SHP77 treated with DMSO at 0.1 percent for 48 hours (cell line): ENCODE measurements around the gene ACOT6.
"Not testable (repeated sequence)": the region's sequence is repeated elsewhere in the genome, so short reads cannot be mapped to it uniquely, and the experiment has no call there.

Experiments used
- DNase-seq: peaks from one replicate; lab custom pipeline; 2025; lab: John Stamatoyannopoulos, UW

The ACOT6 gene, protein sequence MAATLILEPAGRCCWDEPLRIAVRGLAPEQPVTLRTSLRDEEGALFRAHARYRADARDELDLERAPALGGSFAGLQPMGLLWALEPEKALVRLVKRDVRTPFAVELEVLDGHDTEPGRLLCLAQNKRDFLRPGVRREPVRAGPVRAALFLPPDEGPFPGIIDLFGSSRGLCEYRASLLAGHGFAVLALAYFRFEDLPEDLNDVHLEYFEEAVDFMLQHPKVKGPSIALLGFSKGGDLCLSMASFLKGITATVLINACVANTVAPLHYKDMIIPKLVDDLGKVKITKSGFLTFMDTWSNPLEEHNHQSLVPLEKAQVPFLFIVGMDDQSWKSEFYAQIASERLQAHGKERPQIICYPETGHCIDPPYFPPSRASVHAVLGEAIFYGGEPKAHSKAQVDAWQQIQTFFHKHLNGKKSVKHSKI

GRCh38 chr14:73612339-73613045 is at the start of gene ACOT6:
TSS of gene ACOT6 (plus strand) at chr14:73612517. CDS start at chr14:73612572, 55 bp downstream.
- DNase-seq = no peak

DNA sequence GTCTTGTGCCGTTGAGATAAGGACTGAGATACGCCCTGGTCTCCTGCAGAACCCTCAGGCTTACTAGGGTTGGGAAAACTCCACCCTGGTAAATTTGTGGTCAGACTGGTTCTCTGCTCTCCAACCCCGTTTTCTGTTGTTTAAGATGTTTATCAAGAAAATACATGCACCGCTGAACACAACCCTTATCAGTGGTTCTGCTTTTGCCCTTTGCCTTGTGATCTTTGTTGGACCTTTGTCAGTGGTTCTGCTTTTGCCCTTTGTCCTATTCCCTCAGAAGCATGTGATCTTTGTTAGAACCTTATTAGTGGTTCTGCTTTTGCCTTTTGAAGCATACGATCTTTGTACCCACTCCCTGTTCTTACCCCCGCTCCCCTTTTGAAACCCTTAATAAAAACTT is 49.6 kb upstream of the ACOT6 start:
- DNase-seq = not testable (repeated sequence)

DNA sequence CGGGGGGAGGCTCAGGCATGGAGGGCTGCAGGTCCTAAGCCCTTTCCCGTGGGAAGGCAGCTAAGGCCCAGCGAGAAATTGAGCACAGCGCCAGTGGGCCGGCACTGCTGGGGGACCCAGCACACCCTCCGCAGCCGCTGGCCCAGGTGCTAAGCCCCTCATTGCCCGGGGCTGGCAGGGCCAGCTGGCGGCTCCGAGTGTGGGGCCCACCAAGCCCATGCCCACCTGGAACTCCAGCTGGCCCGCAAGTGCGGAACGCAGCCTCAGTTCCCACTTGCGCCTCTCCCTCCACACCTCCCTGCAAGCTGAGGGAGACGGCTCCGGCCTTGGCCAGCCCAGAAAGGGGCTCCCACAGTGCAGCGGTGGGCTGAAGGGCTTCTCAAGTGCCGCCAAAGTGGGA is 45.9 kb upstream of the ACOT6 start:
- not testable (repeated sequence) for DNase-seq

DNA sequence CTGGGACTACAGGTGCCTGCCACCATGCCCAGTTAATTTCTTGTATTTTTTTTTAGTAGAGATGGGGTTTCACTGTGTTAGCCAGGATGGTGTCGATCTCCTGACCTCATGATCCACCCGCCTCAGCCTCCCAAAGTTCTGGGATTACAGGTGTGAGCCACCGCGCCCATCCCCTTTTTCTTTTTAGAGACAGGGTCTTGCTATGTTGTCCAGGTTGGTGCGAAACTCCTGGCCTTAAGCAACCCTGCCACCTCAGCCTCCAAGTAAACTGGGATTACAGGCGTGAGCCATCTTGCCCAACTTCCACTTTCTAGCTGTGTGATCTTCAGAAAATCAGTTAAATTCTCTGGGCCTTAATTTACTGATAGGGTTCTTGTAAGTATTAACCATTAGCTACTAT is 45.4 kb upstream of the ACOT6 start:
- DNase-seq = not testable (repeated sequence)

GRCh38 chr14:73567358-73567757 is 45.0 kb upstream of the ACOT6 start:
- DNase-seq = no peak

- no peak for DNase-seq
These were observed 44.1 kb upstream of the ACOT6 start for GRCh38 chr14:73567951-73568885.

- not testable (repeated sequence) for DNase-seq
These were observed 43.5 kb upstream of the ACOT6 start for GRCh38 chr14:73568886-73569184.

DNA sequence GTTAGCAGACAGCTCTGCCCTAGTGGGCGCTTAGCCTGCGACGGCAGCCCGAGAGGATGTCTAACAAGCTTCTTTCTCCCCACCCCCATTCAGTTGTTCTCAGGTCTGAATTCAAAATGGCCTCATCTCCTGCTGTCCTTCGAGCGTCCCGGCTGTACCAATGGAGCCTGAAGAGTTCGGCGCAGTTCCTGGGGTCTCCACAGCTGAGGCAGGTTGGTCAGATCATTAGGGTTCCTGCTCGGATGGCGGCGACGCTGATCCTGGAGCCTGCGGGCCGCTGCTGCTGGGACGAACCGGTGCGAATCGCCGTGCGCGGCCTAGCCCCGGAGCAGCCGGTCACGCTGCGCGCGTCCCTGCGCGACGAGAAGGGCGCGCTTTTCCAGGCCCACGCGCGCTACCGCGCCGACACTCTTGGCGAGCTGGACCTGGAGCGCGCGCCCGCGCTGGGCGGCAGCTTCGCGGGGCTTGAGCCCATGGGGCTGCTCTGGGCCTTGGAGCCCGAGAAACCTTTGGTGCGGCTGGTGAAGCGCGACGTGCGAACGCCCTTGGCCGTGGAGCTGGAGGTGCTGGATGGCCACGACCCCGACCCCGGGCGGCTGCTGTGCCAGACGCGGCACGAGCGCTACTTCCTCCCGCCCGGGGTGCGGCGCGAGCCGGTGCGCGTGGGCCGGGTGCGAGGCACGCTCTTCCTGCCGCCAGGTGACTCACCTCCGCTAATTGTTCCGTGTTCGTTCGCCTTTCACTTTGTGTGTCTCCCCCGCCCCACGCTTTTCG is 42.9 kb upstream of the ACOT6 start, which contains the start of gene ACOT2:
Gene ACOT2 (plus strand): TSS at position 29 of the 774 bp plus-strand sequence. CDS start 28 bp downstream, at position 57.
- peak; percentile 42 for DNase-seq

- DNase-seq = peak; percentile 10
These were observed 41.4 kb upstream of the ACOT6 start for GRCh38 chr14:73570913-73571312.

DNA sequence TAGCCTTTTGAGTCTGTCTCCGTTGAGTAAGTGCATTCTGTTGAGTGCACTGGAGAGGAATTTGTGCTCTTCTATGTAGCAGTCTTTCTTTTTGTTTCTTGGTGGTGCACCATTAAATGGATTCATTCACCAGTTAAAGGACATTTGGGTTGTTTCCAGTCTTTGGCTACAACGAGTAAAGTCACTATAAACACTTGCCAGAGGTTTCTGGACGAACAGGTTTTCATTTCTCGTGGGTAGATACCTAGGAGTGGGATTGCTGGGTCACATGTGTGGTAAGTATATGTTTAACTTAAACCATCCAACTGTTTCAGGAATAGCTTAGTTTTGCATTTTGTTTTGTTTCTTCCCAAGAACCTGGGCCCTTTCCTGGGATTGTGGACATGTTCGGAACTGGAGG is 39.3 kb upstream of the ACOT6 start:
- not testable (repeated sequence) for DNase-seq

GRCh38 chr14:73573740-73574139 is 38.6 kb upstream of the ACOT6 start:
- DNase-seq = not testable (repeated sequence)

DNA sequence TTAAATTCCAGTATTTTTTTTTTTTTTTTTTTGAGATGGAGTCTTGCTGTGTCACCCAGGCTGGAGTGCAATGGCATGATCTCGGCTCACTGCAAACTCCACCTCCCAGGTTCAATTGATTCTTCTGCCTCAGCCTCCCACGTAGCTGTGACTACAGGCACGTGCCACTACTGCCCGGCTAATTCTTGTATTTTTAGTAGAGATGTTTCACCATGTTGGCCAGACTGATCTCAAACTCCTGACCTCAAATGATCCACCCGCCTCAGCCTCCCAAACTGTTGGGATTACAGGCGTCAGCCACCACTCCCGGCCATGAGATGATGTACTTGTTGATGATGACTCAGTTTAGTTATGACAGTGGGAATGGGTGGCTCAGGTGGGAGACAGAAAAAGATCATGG is 38.1 kb upstream of the ACOT6 start:
- DNase-seq = not testable (repeated sequence)

GRCh38 chr14:73576391-73576790 is 35.9 kb upstream of the ACOT6 start:
- no peak for DNase-seq

- not testable (repeated sequence) for DNase-seq
These were observed 35.1 kb upstream of the ACOT6 start for GRCh38 chr14:73577214-73577613.

- not testable (repeated sequence) for DNase-seq
These were observed 30.0 kb upstream of the ACOT6 start for GRCh38 chr14:73582102-73582979.

GRCh38 chr14:73588695-73589094 is 23.6 kb upstream of the ACOT6 start:
- DNase-seq = no peak

GRCh38 chr14:73589116-73589515 is 23.2 kb upstream of the ACOT6 start:
- DNase-seq = no peak

- not testable (repeated sequence) for DNase-seq
These were observed 21.7 kb upstream of the ACOT6 start for GRCh38 chr14:73590673-73591004.

DNA sequence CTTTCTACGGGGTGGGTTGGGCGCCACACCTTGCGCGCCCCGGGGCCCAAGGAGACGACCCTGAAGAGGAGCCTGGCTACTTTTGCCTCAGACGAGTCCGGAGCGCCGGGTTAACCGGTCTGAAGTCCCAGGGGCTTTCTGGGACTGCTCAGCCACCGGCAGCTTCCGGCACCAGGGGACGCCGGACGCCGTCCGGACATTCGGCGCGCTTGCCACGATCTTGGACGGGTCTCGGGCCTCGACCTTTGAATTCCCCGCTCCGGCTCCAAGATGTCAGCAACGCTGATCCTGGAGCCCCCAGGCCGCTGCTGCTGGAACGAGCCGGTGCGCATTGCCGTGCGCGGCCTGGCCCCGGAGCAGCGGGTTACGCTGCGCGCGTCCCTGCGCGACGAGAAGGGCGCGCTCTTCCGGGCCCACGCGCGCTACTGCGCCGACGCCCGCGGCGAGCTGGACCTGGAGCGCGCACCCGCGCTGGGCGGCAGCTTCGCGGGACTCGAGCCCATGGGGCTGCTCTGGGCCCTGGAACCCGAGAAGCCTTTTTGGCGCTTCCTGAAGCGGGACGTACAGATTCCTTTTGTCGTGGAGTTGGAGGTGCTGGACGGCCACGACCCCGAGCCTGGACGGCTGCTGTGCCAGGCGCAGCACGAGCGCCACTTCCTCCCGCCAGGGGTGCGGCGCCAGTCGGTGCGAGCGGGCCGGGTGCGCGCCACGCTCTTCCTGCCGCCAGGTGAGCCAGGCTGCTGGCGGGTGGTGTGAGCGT is 20.4 kb upstream of the ACOT6 start, which contains the start of gene ACOT4:
Gene ACOT4 (plus strand): TSS at position 184 of the 760 bp plus-strand sequence. CDS start 87 bp downstream, at position 271.
- DNase-seq = no peak

DNA sequence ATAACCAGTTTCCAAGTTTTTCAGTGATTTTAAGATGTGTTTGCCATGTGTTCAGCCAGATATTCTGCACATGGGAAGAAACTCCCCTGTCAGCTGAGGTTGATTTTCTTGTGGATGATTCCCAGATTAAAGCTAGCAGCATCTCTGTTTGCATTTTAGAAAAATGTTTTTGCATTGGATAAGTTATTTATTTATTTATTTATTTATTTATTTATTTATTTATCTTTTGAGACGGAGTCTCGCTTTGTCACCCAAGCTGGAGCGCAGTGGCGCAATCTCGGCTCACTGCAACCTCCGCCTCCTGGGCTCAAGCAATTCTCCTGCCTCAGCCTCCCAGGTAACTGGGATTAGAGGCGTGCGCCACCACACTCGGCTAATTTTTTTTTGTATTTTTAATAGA is 17.8 kb upstream of the ACOT6 start:
- no peak for DNase-seq
